Measurements from ENCODE around the gene TOM1L1.

GRCh38 chr17:54945231-54945630 lies 44.6 kb downstream of the TOM1L1 start:
- TF ChIP-seq HDAC2 (IDR thresholded peaks at IDR 0.05; ENCODE audit: borderline replicate concordance in 1 of 2, low read depth in 2 of 2, low read length in 2 of 2) (no peak), TAF1 (IDR thresholded peaks at IDR 0.05; ENCODE audit: low read depth, low read length) (no peak), KDM5A (IDR thresholded peaks at IDR 0.05; ENCODE audit: low read length) (no peak), EZH2 (IDR thresholded peaks at IDR 0.05; ENCODE audit: low read depth, low read length, severe bottlenecking) (no peak), CTCF (IDR thresholded peaks at IDR 0.05; ENCODE audit: control extremely low read depth in 1 of 3, insufficient read depth in 1 of 3, low read depth in 1 of 3, low read length in 3 of 3) (no peak), YY1 (IDR thresholded peaks at IDR 0.05; ENCODE audit: low read depth, low read length) (no peak), SIN3A (conservative IDR thresholded peaks at IDR 0.05 in 1 of 2, IDR thresholded peaks at IDR 0.05 in 1 of 2; ENCODE audit: low read depth in 1 of 2, low read length in 2 of 2) (no peak), TEAD4 (IDR thresholded peaks at IDR 0.05; ENCODE audit: low read depth, low read length) (no peak)
